Psoas muscle (tissue), 8 donors: Measurements from ENCODE around the gene KIRREL2. TPM values are rescaled to one million over a fixed set of nuclear protein-coding genes. Genes with fewer than 3 reads are reported as not detected.
"Not testable (repeated sequence)": the region's sequence is repeated elsewhere in the genome, so short reads cannot be mapped to it uniquely, and the experiment has no call there.

ENCODE experiments used
- ATAC-seq, 4 donors: fragments of 200-7000 bp; cut with Tn5 transposase; one replicate each; pipeline ENCODE4 v1.9.1; 2020; ENCODE audit warnings: moderate library complexity in 3 of 4, mild to moderate bottlenecking in 2 of 4
- DNase-seq, 2 donors: peaks; one replicate each; pipeline ENCODE4 v3.0.0-alpha.2; 2020
- H3K27ac ChIP-seq: fragments of 200-600 bp; one replicate; pipeline ENCODE4 v1.8.0; 2022
- H3K27me3 ChIP-seq, 3 donors: fragments of 200-600 bp in 1 of 3; one replicate each; pipeline versions ENCODE4 v1.6.1 to v1.8.0; 2013 to 2022; ENCODE audit warnings: low read length in 2 of 3, mild to moderate bottlenecking in 2 of 3, moderate library complexity in 1 of 3; ENCODE audit not compliant: insufficient read depth in 3 of 3
- H3K36me3 ChIP-seq, 2 donors: fragments of 200-600 bp in 1 of 2; one replicate each; pipeline versions ENCODE4 v1.6.1 to v1.8.0; 2013 to 2022; ENCODE audit warnings: low read depth in 1 of 2, mild to moderate bottlenecking in 1 of 2, moderate library complexity in 1 of 2; ENCODE audit not compliant: insufficient read depth in 1 of 2
- H3K4me1 ChIP-seq: fragments of 200-600 bp; one replicate; pipeline ENCODE4 v1.8.0; 2022
- H3K4me3 ChIP-seq: fragments of 200-600 bp; one replicate; pipeline ENCODE4 v1.8.0; 2022; ENCODE audit warnings: mild to moderate bottlenecking
- H3K9me3 ChIP-seq: fragments of 200-600 bp; one replicate; pipeline ENCODE4 v1.8.0; 2022
- CTCF ChIP-seq: fragments of 200-600 bp; IDR thresholded peaks from one replicate; pipeline ENCODE4 v1.8.0; 2022; ENCODE audit warnings: antibody characterized with exemption
- WGBS, 3 donors: extraction: QIAGEN DNeasy Blood & Tissue Kit; methylation state at CpG; one replicate each; pipeline versions ENCODE4 v1.1.6 to v1.1.7; 2013; 5-methylcytosine and 5-hydroxymethylcytosine counted together
- intact Hi-C, 2 donors: fragments of 100-400 bp; cut with DNase I; formaldehyde crosslinking; loops; one replicate each; pipeline versions ENCODE4 v1.11.0 to v1.14.2; 2022
- polyA plus RNA-seq, 3 donors: library from polyadenylated mRNA; stranded (reverse); fragments of 200-250 nt; gene quantifications; one replicate each; pipeline ENCODE4 v1.2.3, GENCODE V29; 2013
- total RNA-seq, 4 donors: library from RNA; stranded (reverse); fragmentation: NEBNext Ultra II Directional in 2 of 4; extraction: Animal tissue kit (Norgen Biotek cat#: 25700) in 2 of 4; gene quantifications; one replicate each; pipeline versions ENCODE4 v1.2.1 to v1.2.4, GENCODE V29; 2021 to 2023
- donor health status: healthy with polysubstance abuse.
- donor health status: DM: no; HTN: no; CAD: no; lungs with moderate emphysema.
- donor health status: Bipolar disorder and iron deficiency.
- donor health status: healthy.
- donor health status: DM: yes; HTN: yes; CAD: no.
- donor health status: DM: no; HTN: no; CAD: no.
- donor health status: DM: no; HTN: no; CAD: no.
- donor health status: DM: yes; HTN: yes; CAD: no.

The KIRREL2 gene
- total and polyA plus RNA-seq, 7 donors, result not detected

DNA sequence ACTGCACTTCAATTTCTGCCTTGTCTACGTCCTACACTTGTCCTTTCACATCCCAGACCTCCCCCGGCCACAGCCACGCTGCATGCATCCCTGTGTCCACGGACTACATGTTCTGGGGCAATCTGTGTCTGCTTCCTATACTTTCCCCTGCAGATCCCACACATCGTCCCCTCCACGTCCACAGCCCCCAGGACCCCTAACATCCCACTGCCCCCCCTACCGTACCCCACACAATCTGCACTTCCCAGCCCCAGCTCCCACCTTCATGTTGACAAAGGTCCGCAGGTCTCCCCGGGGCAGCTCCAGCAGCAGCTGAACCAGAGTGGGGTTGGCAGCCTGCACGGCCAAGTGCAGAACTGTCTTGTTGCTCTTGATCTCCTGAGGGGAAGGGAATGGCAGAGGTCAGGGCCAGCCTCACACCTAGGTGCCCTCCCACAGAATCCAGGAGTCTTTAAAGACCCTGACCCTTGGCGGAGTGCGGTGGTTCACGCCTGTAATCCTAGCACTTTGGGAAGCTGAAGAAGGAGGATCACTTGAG lies 33.5 kb downstream of the KIRREL2 start:
- Histone ChIP-seq H3K27ac (no peak overlapping the region), H3K27me3 (no peaks in the 10 kb centered on the region), H3K36me3 (peaks cover 0 to 53% of the 10 kb centered on the region in 2 donors), H3K4me1 (no peaks in the 10 kb centered on the region), H3K9me3 (no peaks in the 10 kb centered on the region), H3K4me3 (no peak overlapping the region)
- no peak for TF ChIP-seq CTCF
- DNase-seq, result no peak
- no peak for ATAC-seq
- 90 to 94% (median 91%) methylated on average over 13 of the region's 13 CpGs for WGBS, 3 donors
- intact Hi-C loops, result no loop called here

DNA sequence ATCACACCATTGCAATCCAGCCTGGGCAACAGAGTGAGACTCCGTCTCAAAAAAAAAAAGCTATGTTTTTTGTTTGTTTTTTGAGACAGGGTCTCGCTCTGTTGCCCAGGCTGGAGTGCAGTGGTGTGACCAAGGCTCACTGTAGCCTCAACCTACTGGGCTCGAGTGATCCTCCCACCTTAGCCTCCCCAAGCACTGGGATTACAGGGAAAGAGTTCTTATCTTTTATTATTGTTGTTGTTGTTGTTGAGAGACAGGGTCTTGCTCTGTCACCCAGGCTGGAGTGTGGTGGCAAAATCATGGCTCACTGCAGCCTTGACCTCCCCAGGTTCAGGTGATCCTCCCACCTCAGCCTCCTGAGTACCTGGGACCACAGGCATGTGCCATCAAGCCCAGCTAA lies 35.1 kb downstream of the KIRREL2 start:
- ATAC-seq, intact Hi-C loops: not testable (repeated sequence)
- WGBS, 3 donors, result 93 to 94% (median 94%) methylated on average over 3 of the region's 3 CpGs

GRCh38 chr19:35894342-35894741 lies 37.6 kb downstream of the KIRREL2 start:
- Histone ChIP-seq H3K4me1 (peaks cover 7% of the 10 kb centered on the region), H3K27ac (no peak overlapping the region)
- 94 to 97% (median 97%) methylated on average over 2 of the region's 2 CpGs for WGBS, 3 donors

More for the DNA sequence above, 35.1 kb downstream of the KIRREL2 start:
- not testable (repeated sequence) for H3K4me1 ChIP-seq, H3K27ac ChIP-seq, DNase-seq, H3K4me3 ChIP-seq, H3K9me3 ChIP-seq, H3K27me3 ChIP-seq
- peaks cover 0 to 63% of the 10 kb centered on the region in 2 donors for H3K36me3 ChIP-seq

GRCh38 chr19:35895911-35896642 lies 39.4 kb downstream of the KIRREL2 start:
- no peak for ATAC-seq
- no peak for DNase-seq
- intact Hi-C loops, result no loop called here

More at GRCh38 chr19:35894342-35894741, 37.6 kb downstream of the KIRREL2 start:
- no peak for ATAC-seq
- Histone ChIP-seq H3K36me3 (peaks cover 0 to 42% of the 10 kb centered on the region in 2 donors), H3K4me3 (no peak overlapping the region), H3K9me3 (no peaks in the 10 kb centered on the region), H3K27me3 (peaks cover 0 to 4% (median 0%) of the 10 kb centered on the region in 3 donors)
- no peak for DNase-seq
- no peak for TF ChIP-seq CTCF
- intact Hi-C loops, result no loop called here

More at GRCh38 chr19:35895911-35896642, 39.4 kb downstream of the KIRREL2 start:
- Histone ChIP-seq H3K9me3 (no peaks in the 10 kb centered on the region), H3K27me3 (peaks cover 0 to 4% (median 0%) of the 10 kb centered on the region in 3 donors), H3K4me1 (peaks cover 7% of the 10 kb centered on the region), H3K27ac (no peak overlapping the region), H3K4me3 (no peak overlapping the region), H3K36me3 (peaks cover 0 to 29% of the 10 kb centered on the region in 2 donors)
- WGBS, 3 donors, result 87 to 91% (median 91%) methylated on average over 21 of the region's 21 CpGs
- no peak for TF ChIP-seq CTCF
